HFF-Myc (cell line): ENCODE measurements around the gene LACTBL1.

Experiments
- DNase-seq: peaks from one replicate; pipeline ENCODE4 v3.0.0-alpha.2; 2011; ENCODE audit warnings: low read depth; ENCODE audit errors: extremely low read depth
- H3K4me3 ChIP-seq: replicated peaks from 2 replicates; pipeline ENCODE4 v1.5.1; 2011; ENCODE audit warnings: low read depth, mild to moderate bottlenecking, control low read depth, low read length
- CTCF ChIP-seq: IDR thresholded peaks from 2 replicates; pipeline ENCODE4 v1.5.1; 2012; ENCODE audit warnings: mild to moderate bottlenecking, low read depth, low read length, control low read depth; ENCODE audit errors: missing control alignments

Gene LACTBL1

GRCh38 chr1:22959545-22960360 is 12.9 kb downstream of the LACTBL1 start:
- TF ChIP-seq CTCF, result no peak
- no peak for DNase-seq
- no peak overlapping the region for H3K4me3 ChIP-seq

GRCh38 chr1:22958556-22958955 is 14.1 kb downstream of the LACTBL1 start:
- no peak for TF ChIP-seq CTCF
- no peak overlapping the region for H3K4me3 ChIP-seq
- DNase-seq, result no peak

- DNase-seq, result no peak
- no peak overlapping the region for H3K4me3 ChIP-seq
- no peak for TF ChIP-seq CTCF
These were observed 15.6 kb downstream of the LACTBL1 start for GRCh38 chr1:22957066-22957465.

GRCh38 chr1:22955146-22955545 is 17.5 kb downstream of the LACTBL1 start:
- no peak for TF ChIP-seq CTCF
- no peak overlapping the region for H3K4me3 ChIP-seq
- no peak for DNase-seq

- H3K4me3 ChIP-seq, result no peak overlapping the region
- no peak for DNase-seq
- no peak for TF ChIP-seq CTCF
These were observed 18.9 kb downstream of the LACTBL1 start for GRCh38 chr1:22953740-22954141.

- H3K4me3 ChIP-seq, result no peak overlapping the region
- TF ChIP-seq CTCF, result no peak
- DNase-seq, result no peak
These were observed 19.5 kb downstream of the LACTBL1 start for GRCh38 chr1:22953057-22953739.
